K562 (cell line): Measurements from ENCODE around the gene ARID5B. TPM values are rescaled to one million over a fixed set of nuclear protein-coding genes. Genes with fewer than 3 reads are reported as not detected.

Experiments
- CAMTA2 ChIP-seq: fragments of 250-450 bp; sonication (Bioruptor Pico); conservative IDR thresholded peaks from 2 replicates; pipeline ENCODE4 v1.5.1; 2022
- CBFA2T3 ChIP-seq: fragments of 450-650 bp; IDR thresholded peaks from 2 replicates; pipeline ENCODE4 v1.6.1; 2017
- CC2D1A ChIP-seq: fragments of 450-650 bp; IDR thresholded peaks from 2 replicates; pipeline ENCODE4 v1.6.1; 2017; ENCODE audit warnings: mild to moderate bottlenecking
- COPS2 ChIP-seq: fragments of 450-650 bp; conservative IDR thresholded peaks from 2 replicates; pipeline ENCODE4 v1.6.1; 2016; ENCODE audit warnings: mild to moderate bottlenecking, moderate library complexity
- E2F6 ChIP-seq, 2 experiments: IDR thresholded peaks; 2 replicates each; pipeline ENCODE4 v1.6.1; 2011; ENCODE audit warnings: borderline replicate concordance in 1 of 2, control low read depth in 1 of 2, low read depth in 1 of 2, low read length in 1 of 2, mild to moderate bottlenecking in 1 of 2, mixed read lengths in 1 of 2, moderate library complexity in 1 of 2; ENCODE audit not compliant: insufficient read depth in 1 of 2, insufficient read length in 1 of 2, poor library complexity in 1 of 2, severe bottlenecking in 1 of 2; ENCODE audit errors: extremely low read depth in 1 of 2
- GATAD2A ChIP-seq: fragments of 450-650 bp; IDR thresholded peaks from 2 replicates; pipeline ENCODE4 v1.6.1; 2017
- TCF3 ChIP-seq: sonication (generic); formaldehyde crosslinking; IDR thresholded peaks from 2 replicates; pipeline ENCODE4 v1.4.0; 2020; ENCODE audit warnings: mild to moderate bottlenecking, missing genetic modification reagents
- U2AF1 ChIP-seq: fragments of 200-400 bp; formaldehyde crosslinking; optimal IDR thresholded peaks from 2 replicates; pipeline ENCODE3; 2017; ENCODE audit warnings: mild to moderate bottlenecking, low read depth, low read length, moderate library complexity
- ZFX ChIP-seq: sonication (generic); formaldehyde crosslinking; IDR thresholded peaks from 2 replicates; pipeline ENCODE4 v1.8.0; 2022; ENCODE audit warnings: mild to moderate bottlenecking, missing genetic modification reagents, moderate library complexity
- ZNF263 ChIP-seq: sonication (generic); formaldehyde crosslinking; IDR thresholded peaks from 2 replicates; pipeline ENCODE4 v1.8.0; 2022; ENCODE audit warnings: mild to moderate bottlenecking, missing genetic modification reagents, borderline replicate concordance
- polyA plus RNA-seq, 8 experiments: library from polyadenylated mRNA; depleted of rRNA in 4 of 8; stranded (reverse) in 5 of 8; unstranded in 3 of 8; fragments of >200 nt; fragmentation: Nextera tagmentation in 2 of 8; fragmentation: Illumina TruSeq in 1 of 8; extraction: Ambion mirVana in 2 of 8; extraction: Trizol in 1 of 8; gene quantifications; 2 replicates each; pipeline versions ENCODE4 v1.2.1 to v1.2.3, GENCODE V29; 2011 to 2014; ENCODE audit warnings: inconsistent platforms in 1 of 8, missing spikeins in 1 of 8
- total RNA-seq, 7 experiments: library from RNA; depleted of rRNA in 6 of 7; stranded (reverse); fragments of >200 nt in 6 of 7; fragmentation: Illumina TruSeq in 2 of 7; extraction: Trizol in 2 of 7; gene quantifications; 2 replicates each; pipeline versions ENCODE4 v1.2.1 to v1.2.3, GENCODE V29; 2011 to 2021; ENCODE audit warnings: low replicate concordance in 1 of 7
- TF ChIP-seq, protein P1 (sequence below): fragments of 200-800 bp; sonication (Bioruptor generic); IDR thresholded peaks from 2 replicates; pipeline ENCODE4 v1.6.1; 2017; ENCODE audit warnings: missing genetic modification characterization, missing compliant biosample characterization
- TF ChIP-seq, protein P2 (sequence below): IDR thresholded peaks from 3 replicates; pipeline ENCODE4 v1.6.1; 2011; ENCODE audit warnings: borderline replicate concordance, mild to moderate bottlenecking; ENCODE audit not compliant: insufficient read length, insufficient read depth
- TF ChIP-seq, protein P3 (sequence below): fragments of 250-450 bp; sonication (Bioruptor Pico); IDR thresholded peaks from 2 replicates; pipeline ENCODE4 v1.8.0; 2021; ENCODE audit warnings: moderate library complexity, mild to moderate bottlenecking, inconsistent platforms
- TF ChIP-seq, protein P4 (sequence below): fragments of 450-650 bp; IDR thresholded peaks from 2 replicates; pipeline ENCODE4 v1.6.1; 2016; ENCODE audit warnings: missing biosample characterization, missing genetic modification characterization

Gene ARID5B
- total and polyA plus RNA-seq, 9 of the 15 experiments (the other 6 are each of a cell fraction or from before 2014, with no cell fraction given): 0.48 to 1.6 (median 0.80) TPM

GRCh38 chr10:61981460-61981859 is 80.0 kb downstream of the ARID5B start (continued):
- TF ChIP-seq, protein P1, sequence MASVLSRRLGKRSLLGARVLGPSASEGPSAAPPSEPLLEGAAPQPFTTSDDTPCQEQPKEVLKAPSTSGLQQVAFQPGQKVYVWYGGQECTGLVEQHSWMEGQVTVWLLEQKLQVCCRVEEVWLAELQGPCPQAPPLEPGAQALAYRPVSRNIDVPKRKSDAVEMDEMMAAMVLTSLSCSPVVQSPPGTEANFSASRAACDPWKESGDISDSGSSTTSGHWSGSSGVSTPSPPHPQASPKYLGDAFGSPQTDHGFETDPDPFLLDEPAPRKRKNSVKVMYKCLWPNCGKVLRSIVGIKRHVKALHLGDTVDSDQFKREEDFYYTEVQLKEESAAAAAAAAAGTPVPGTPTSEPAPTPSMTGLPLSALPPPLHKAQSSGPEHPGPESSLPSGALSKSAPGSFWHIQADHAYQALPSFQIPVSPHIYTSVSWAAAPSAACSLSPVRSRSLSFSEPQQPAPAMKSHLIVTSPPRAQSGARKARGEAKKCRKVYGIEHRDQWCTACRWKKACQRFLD (CRISPR knock-in tag): no peak
- TF ChIP-seq, protein P2, sequence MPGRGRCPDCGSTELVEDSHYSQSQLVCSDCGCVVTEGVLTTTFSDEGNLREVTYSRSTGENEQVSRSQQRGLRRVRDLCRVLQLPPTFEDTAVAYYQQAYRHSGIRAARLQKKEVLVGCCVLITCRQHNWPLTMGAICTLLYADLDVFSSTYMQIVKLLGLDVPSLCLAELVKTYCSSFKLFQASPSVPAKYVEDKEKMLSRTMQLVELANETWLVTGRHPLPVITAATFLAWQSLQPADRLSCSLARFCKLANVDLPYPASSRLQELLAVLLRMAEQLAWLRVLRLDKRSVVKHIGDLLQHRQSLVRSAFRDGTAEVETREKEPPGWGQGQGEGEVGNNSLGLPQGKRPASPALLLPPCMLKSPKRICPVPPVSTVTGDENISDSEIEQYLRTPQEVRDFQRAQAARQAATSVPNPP: no peak
- TF ChIP-seq ZFX (CRISPR knock-in tag): no peak
- TF ChIP-seq, protein P3, sequence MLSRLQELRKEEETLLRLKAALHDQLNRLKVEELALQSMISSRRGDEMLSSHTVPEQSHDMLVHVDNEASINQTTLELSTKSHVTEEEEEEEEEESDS (CRISPR knock-in tag): no peak
- no peak for TF ChIP-seq U2AF1
- TF ChIP-seq, protein P4, sequence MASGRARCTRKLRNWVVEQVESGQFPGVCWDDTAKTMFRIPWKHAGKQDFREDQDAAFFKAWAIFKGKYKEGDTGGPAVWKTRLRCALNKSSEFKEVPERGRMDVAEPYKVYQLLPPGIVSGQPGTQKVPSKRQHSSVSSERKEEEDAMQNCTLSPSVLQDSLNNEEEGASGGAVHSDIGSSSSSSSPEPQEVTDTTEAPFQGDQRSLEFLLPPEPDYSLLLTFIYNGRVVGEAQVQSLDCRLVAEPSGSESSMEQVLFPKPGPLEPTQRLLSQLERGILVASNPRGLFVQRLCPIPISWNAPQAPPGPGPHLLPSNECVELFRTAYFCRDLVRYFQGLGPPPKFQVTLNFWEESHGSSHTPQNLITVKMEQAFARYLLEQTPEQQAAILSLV (tag): no peak
- TF ChIP-seq CBFA2T3: peak; percentile 79
- no peak for TF ChIP-seq ZNF263 (CRISPR knock-in tag)
- no peak for TF ChIP-seq CC2D1A
- TF ChIP-seq COPS2: no peak
- TF ChIP-seq E2F6 (IDR thresholded peaks at IDR 0.05; ENCODE audit: borderline replicate concordance in 1 of 2, extremely low read depth in 1 of 2, insufficient read depth in 1 of 2, insufficient read length in 1 of 2, low read depth in 1 of 2, low read length in 1 of 2, poor library complexity in 1 of 2, severe bottlenecking in 1 of 2): no peak
- TF ChIP-seq CAMTA2 (CRISPR knock-in tag): no peak
- peak; percentile 63 for TF ChIP-seq TCF3 (CRISPR knock-in tag)
- TF ChIP-seq GATAD2A: no peak
